Thyroid gland (tissue), 4 donors: ENCODE results near the gene ADAMTS6. TPM values are rescaled to one million over a fixed set of nuclear protein-coding genes. Genes with fewer than 3 reads are reported as not detected.

Source experiments
- DNase-seq, 2 donors: peaks; one replicate each; pipeline ENCODE4 v3.0.0-alpha.2; 2019
- H3K27ac ChIP-seq, 3 donors: fragments of 200-600 bp; sonication (generic); 1 replicate in 2 of 3; 2 replicates in 1 of 3; pipeline ENCODE4 v1.5.1; 2016 to 2019; ENCODE audit warnings: mild to moderate bottlenecking in 1 of 3, moderate library complexity in 1 of 3
- H3K27me3 ChIP-seq: fragments of 200-600 bp; sonication (generic); one replicate; pipeline ENCODE4 v1.5.1; 2019
- H3K36me3 ChIP-seq, 2 donors: fragments of 200-600 bp; sonication (generic); one replicate each; pipeline ENCODE4 v1.5.1; 2016 to 2019
- H3K4me1 ChIP-seq, 2 donors: fragments of 200-600 bp; sonication (generic); one replicate each; pipeline ENCODE4 v1.5.1; 2017 to 2019
- H3K4me3 ChIP-seq, 3 donors: fragments of 200-600 bp; sonication (generic); replicated peaks in 1 of 3; 1 replicate in 2 of 3; 2 replicates in 1 of 3; pipeline ENCODE4 v1.5.1; 2016; ENCODE audit warnings: mild to moderate bottlenecking in 1 of 3
- H3K9me3 ChIP-seq: fragments of 200-600 bp; sonication (generic); one replicate; pipeline ENCODE4 v1.5.1; 2017
- POLR2A ChIP-seq, 2 donors: fragments of 450-650 bp; IDR thresholded peaks; one replicate each; pipeline ENCODE4 v1.6.1; 2017; ENCODE audit warnings: antibody characterized with exemption in 2 of 2, mild to moderate bottlenecking in 2 of 2, moderate library complexity in 1 of 2
- WGBS, 2 donors: methylation state at CpG; one replicate each; pipeline ENCODE4 v1.1.5; 2017; 5-methylcytosine and 5-hydroxymethylcytosine counted together
- intact Hi-C: fragments of 100-400 bp; cut with DNase I; formaldehyde crosslinking; loops from one replicate; pipeline ENCODE4 v1.15.1; 2023
- small RNA-seq: library from RNA; depleted of rRNA; stranded (forward); fragments of <200 nt; gene quantifications from one replicate; pipeline ENCODE3, GENCODE V24; 2016
- total RNA-seq, 4 donors: library from RNA; depleted of rRNA; stranded (reverse); fragments of >200 nt; gene quantifications; one replicate each; pipeline ENCODE4 v1.2.3, GENCODE V29; 2016
- TF ChIP-seq, protein P1 (sequence below), 6 experiments: fragments of 200-600 bp in 3 of 6; fragments of 450-650 bp in 3 of 6; sonication (generic) in 3 of 6; IDR thresholded peaks; one replicate each; pipeline ENCODE4 v1.5.1; 2016 to 2019; ENCODE audit warnings: antibody characterized with exemption in 6 of 6, mild to moderate bottlenecking in 2 of 6, inconsistent platforms in 1 of 6, moderate library complexity in 1 of 6

The ADAMTS6 gene
- total RNA-seq, 4 donors from 2014 or later = 1.0 to 3.4 (median 3.3) TPM

DNA sequence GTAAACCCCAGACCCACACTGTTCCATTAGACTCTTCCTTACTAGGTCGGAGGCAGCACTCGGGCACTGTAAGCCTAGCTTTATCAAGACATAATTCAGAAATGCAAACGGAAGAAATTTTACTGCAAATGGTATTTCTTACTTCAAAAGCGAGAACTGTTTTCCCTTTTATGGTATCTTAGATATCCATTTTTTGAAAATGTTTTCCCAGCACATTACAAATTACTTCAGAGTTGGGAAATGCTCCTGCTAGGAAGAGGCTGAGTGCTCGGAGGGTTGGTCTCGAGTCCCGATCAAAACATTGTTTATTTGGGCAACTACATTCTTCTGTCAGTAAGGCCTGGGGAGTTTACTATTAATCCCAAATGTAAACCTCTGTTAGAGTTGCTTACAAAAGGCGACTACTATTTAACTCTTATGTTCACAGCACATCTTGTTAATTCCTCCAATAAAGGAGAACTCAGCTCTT, 380.1 kb downstream of the ADAMTS6 start:
- H3K27me3 ChIP-seq = no peaks in the 10 kb centered on the region

DNA sequence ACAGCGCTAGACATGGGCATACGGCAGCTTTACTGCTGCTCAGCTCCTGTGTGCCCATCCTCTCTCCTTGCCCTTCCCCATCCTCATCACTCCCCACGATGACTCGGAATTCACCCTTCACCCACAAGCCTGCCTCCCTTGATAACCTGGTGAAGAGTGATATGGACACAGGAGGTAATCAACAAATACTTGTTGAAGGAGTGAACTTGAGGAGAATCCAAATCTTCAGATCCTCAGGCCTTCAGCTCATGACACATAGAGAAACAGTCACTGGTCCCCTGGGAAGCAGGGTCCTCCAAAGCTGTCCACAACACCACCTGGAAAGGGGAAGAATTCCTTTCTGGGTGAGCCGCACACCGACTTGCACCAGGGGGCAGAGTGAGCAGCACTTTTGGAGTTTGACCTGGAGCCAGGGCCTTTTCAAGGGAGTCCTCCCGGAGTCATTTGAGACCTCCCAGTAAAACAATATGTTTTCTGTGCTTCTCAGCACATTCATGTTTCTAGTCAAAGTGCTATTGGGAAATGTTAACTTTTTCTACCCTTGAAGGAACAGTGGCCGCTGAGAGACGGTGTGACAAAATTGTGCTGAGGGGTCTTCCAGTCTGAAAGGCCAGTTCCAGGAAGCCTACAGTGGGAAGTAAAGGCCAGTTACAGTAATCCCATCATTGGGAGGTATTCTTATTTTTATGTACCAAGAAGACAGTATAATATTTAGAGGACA, 380.6 kb downstream of the ADAMTS6 start:
- H3K4me1 ChIP-seq = peaks cover 4 to 8% of the 10 kb centered on the region in 2 donors
- 52% methylated on average over 9 of the region's 9 CpGs for WGBS, 2 donors
- no peak for TF ChIP-seq POLR2A (IDR thresholded peaks at IDR 0.05)
- TF ChIP-seq, protein P1, sequence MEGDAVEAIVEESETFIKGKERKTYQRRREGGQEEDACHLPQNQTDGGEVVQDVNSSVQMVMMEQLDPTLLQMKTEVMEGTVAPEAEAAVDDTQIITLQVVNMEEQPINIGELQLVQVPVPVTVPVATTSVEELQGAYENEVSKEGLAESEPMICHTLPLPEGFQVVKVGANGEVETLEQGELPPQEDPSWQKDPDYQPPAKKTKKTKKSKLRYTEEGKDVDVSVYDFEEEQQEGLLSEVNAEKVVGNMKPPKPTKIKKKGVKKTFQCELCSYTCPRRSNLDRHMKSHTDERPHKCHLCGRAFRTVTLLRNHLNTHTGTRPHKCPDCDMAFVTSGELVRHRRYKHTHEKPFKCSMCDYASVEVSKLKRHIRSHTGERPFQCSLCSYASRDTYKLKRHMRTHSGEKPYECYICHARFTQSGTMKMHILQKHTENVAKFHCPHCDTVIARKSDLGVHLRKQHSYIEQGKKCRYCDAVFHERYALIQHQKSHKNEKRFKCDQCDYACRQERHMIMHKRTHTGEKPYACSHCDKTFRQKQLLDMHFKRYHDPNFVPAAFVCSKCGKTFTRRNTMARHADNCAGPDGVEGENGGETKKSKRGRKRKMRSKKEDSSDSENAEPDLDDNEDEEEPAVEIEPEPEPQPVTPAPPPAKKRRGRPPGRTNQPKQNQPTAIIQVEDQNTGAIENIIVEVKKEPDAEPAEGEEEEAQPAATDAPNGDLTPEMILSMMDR (IDR thresholded peaks at IDR 0.05) = peak in 5 of 6 experiments; percentile 38 to 75 (median 70)
- no peak overlapping the region for H3K4me3 ChIP-seq
- intact Hi-C loops = loop anchor here (5.0 kb wide), 1 partner anchor 381 kb away; the partner anchor contains the start of gene ADAMTS6
- no peaks in the 10 kb centered on the region for H3K27me3 ChIP-seq
- no peak overlapping the region for H3K27ac ChIP-seq
- peak; percentile 72 to 79 for DNase-seq
- no peaks in the 10 kb centered on the region for H3K36me3 ChIP-seq
- no peaks in the 10 kb centered on the region for H3K9me3 ChIP-seq

More for the DNA sequence above, 380.1 kb downstream of the ADAMTS6 start:
- no peak for DNase-seq
- TF ChIP-seq, protein P1 (IDR thresholded peaks at IDR 0.05) = no peak
- no peak for TF ChIP-seq POLR2A (IDR thresholded peaks at IDR 0.05)
- Histone ChIP-seq H3K36me3 (no peaks in the 10 kb centered on the region), H3K4me3 (no peak overlapping the region), H3K4me1 (peaks cover 4 to 8% of the 10 kb centered on the region in 2 donors), H3K9me3 (no peaks in the 10 kb centered on the region), H3K27ac (no peak overlapping the region)
- WGBS, 2 donors = 88 to 90% methylated on average over 8 of the region's 8 CpGs
- intact Hi-C loops = loop anchor here (5.0 kb wide), 1 partner anchor 381 kb away; the partner anchor contains the start of gene ADAMTS6

Small RNAs within 50 kb of the gene (small RNA-seq; reads per million reads assigned to genes)
- not detected for gene RF00019

Other genes with a start within 250 kb of the ADAMTS6 start
- gene CENPK, start 81.2 kb upstream of the ADAMTS6 start, total RNA-seq = 1 to 10 TPM in 2 of 4 donors, not detected in 2; 1.5 to 7.3 TPM
- gene PPWD1, start 81.4 kb upstream of the ADAMTS6 start, total RNA-seq = 10 to 100 TPM; 39.1 to 80.3 (median 55.9) TPM
- 10 to 100 TPM; 14.9 to 29.2 (median 17.4) TPM for gene TRIM23, start 142.4 kb upstream of the ADAMTS6 start, total RNA-seq
- 1 to 10 TPM; 3.0 to 5.6 (median 3.9) TPM for gene SHLD3, start 143.1 kb upstream of the ADAMTS6 start, total RNA-seq
- gene TRAPPC13, start 143.1 kb upstream of the ADAMTS6 start, total RNA-seq = 10 to 100 TPM; 26.7 to 34.2 (median 30.3) TPM
- 10 to 100 TPM in 1 of 4 donors, 1 to 10 TPM in 3; 5.0 to 12.0 (median 6.3) TPM for gene SGTB, start 240.2 kb upstream of the ADAMTS6 start, total RNA-seq
- gene NLN, start 240.3 kb upstream of the ADAMTS6 start, total RNA-seq = 10 to 100 TPM in 3 of 4 donors, 1 to 10 TPM in 1; 8.7 to 17.5 (median 13.1) TPM